NCI-H2227 treated with DMSO at 0.1 percent for 48 hours (cell line): ENCODE data around the gene PLB1.
"Not testable (repeated sequence)": the region's sequence is repeated elsewhere in the genome, so short reads cannot be mapped to it uniquely, and the experiment has no call there.

Source experiments
- DNase-seq: peaks from one replicate; lab custom pipeline; 2025; lab: John Stamatoyannopoulos, UW

The PLB1 gene

GRCh38 chr2:28647682-28648081 lies 151.8 kb downstream of the PLB1 start:
- DNase-seq = no peak

DNA sequence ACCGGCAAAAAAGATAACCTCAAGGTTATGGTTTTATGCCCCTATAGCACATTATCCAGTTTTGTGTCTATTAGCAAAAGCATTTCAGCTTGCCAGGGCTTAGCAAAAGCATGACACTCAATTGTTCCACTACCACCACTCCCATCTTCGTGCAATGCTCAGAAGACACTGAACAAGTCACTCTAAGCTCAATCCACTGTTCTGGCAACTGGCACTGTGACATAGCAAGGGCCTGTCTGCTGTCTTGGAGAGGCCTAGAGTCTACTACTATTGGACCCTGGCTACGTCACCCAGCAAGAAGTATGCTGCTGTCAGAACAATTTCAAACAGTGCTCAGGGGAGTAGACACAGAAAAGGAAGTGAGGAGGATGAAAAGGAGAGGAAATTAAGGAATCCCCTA lies 152.3 kb downstream of the PLB1 start:
- no peak for DNase-seq

GRCh38 chr2:28648671-28649395 lies 153.0 kb downstream of the PLB1 start:
- no peak for DNase-seq

DNA sequence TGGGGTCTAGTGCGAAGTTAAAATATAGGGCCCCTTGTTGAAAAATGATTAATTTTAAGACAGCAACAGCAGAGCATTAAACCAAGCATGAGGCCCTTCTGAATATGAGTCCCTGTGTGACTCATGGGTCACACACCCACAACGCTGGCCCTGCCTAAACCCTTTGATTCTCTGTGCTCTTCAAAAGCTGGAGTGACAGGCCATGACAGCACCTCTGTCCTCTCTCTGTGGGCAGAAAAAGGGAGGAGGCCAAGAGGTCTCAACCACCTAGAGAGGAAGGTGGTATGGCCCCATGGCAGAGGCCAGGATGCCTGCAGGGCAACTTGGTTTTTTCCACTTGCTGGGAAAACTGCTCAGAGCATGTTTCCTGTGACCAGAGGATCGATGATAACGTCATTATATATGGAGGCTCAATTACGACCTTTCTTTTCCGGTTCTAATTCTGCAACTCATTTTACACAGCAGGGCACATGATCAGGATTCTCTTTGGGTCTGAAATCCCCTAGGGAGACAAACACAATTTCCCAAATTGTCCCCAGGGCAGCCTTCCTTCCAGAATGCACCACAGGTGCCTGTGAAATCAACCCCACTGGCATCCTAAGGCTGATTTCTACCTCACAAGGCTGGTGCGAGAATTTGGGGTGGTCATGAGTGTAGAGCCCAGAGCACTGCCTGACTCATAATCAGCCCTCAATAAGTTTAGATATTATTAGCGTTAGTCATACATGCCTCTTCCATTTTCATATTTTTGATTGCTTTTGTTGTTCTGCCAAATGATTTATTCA lies 153.8 kb downstream of the PLB1 start:
- no peak for DNase-seq

- no peak for DNase-seq
Measured at GRCh38 chr2:28650266-28650584, 154.4 kb downstream of the PLB1 start.

DNA sequence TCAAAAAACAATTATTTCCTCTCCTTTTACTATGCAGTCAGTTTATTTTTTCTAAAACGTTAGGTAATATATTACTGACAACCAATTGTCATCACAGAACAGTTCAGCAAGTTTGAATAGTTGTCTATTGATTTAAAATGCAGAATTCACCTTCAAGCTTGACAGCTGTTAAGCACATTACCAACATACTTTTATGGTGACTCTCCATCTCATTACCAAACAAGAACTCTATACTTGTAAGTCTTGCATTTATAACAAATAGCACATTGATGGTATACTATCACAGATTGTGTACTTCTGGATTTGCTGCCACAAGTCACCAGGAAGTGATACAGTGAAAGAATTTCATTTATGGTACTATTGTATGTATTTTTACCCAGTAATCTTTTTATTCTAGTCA lies 156.4 kb downstream of the PLB1 start:
- no peak for DNase-seq

DNA sequence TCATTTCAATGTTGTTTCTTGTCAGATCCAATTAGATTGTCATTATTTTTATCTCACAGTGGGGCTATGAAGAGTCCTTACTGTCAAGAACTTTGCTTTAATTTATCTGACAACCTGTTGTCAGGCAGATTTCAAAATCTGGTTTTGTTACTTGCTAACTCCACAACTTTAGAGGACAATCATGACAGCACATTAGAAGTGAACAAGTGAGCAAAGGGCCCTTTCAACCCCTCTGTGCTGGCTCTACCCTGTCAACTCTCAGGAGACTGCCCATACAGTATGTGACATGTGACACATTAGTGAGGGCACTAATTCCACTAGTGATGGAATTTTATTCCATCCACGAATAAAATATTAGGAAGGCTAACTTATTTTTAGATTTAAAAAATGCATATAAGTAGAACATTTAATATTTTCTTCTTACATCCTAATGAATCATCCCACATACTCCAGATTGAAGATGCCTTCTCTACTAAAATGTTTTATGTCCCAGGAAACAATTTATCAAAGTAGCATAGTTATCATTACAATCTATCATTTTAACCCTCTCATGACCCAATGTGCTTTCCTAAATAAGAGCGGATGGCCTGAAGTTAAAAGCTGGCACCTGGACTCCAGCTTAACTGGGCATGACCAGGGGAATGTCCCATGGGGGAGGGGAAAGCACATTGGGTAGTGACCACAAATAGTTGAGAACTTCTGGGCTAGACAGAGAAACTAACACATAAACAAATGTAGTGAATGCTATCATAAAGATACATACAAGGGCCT lies 158.2 kb downstream of the PLB1 start:
- no peak for DNase-seq

DNA sequence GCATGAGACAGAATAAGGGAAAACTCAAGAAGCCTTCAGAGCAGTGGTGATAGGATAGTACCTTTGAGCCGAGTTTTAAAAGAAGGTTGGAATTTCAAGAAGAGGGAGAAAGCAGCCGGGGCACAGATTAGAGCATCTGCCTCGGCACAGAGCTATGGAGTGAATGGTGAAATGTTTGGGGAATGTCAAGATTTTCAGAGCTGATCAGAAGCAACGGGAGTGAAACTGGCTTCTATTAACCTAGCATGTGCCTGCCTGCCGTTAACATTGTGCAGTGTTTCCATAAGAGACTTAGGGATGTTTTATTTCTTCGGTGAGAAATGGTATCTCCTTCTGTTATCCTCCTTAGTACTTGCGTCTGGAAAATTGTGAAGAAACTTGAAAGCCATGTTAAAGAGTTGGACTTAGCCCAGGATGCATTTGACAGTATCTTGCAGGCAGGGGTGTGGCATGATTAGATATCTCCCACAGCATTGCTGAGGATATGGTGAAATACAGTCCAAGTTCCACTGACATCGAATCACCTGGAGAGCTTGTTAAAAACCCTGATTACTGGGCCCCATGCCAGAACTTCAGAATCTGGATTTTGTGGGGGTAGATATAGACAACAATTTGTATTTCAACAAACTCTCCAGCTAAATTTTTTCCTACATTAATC lies 158.9 kb downstream of the PLB1 start:
- DNase-seq = no peak

DNA sequence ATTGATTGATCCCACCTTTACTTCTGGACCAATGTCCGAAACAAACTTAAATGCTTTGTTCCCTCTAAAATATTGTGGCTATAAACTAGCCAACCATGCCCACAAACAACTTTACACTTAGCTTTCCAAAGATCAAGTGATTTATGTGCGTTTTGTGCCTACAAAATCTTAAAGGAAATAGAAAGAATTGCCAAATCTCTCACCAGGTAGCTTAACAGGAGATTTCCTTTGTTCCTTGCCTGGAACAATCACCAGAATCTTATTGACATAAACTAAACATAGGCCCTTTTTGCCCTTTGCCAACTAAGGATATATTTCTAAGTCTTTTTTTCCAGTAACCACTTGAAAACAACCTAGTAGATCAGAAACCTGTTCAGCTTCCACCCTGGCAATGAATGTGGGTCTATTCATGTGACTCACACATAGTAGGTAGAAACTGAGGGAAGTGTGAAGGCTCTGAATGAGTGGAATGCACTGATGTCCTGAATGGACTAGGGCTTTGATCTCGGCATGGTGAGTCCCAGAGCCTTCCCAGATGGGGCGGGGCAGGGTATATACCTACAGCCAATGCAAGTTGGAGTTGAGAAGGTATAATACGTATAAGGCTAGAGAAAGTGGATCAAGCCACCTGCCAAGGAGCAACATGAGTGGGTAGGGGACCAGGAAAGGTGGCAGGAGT lies 161.2 kb downstream of the PLB1 start:
- no peak for DNase-seq

- no peak for DNase-seq
Measured at GRCh38 chr2:28658369-28658768, 162.5 kb downstream of the PLB1 start.

GRCh38 chr2:28659127-28659526 lies 163.3 kb downstream of the PLB1 start:
- no peak for DNase-seq

DNA sequence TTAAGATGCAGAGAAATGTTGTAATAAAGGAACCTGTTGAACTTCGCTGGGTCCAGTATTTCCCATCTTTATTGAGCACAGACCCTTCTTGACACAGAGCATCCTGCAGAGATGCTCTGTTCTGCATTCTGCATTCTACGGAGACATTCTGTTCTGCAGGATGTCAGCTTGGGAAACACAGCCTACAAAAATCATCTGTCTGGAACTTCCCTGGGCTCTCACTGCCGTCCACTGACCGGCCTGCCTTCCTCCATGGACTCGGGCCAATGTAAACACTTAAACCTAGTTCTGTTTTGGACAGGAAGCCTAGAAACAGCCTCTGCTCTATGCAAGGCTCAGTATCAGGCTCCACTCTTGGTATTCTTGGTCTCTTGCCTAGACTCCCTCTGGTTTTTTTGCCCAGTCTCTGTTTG lies 165.7 kb downstream of the PLB1 start:
- no peak for DNase-seq

GRCh38 chr2:28662044-28662443 lies 166.2 kb downstream of the PLB1 start:
- DNase-seq = no peak

DNA sequence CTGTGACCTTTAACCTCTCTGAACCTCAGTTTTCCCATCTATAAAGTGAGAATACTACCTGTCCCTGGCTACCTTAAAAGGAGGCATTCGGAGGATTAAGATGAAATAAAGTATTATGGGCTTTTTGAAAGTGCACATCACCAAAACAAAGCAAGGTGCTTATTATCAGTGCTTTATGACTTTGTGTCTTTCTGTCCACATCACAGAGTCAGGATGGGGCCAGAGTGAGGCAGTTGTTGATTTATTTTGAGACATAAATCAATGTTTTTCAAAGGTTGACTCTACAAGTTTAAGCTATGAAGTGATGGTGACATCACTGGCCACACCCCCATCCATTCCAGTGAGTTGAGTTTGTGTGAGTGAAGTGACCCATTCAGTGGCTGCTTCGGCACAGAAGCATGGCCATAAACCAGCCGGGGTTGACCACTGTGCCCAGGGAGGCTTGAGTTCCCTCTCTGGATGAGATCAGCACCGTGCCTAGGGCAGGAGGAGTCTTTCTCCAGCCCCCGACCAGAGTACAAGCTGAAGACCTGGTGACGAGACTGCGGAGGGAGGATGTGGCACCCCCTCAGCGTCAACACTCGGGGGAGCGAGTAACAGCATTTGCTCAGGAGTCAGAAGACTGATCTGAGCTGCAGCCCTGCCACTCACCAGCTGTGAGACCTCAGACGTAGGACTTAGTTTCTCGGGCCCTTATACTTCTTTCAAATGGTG lies 166.8 kb downstream of the PLB1 start:
- no peak for DNase-seq

DNA sequence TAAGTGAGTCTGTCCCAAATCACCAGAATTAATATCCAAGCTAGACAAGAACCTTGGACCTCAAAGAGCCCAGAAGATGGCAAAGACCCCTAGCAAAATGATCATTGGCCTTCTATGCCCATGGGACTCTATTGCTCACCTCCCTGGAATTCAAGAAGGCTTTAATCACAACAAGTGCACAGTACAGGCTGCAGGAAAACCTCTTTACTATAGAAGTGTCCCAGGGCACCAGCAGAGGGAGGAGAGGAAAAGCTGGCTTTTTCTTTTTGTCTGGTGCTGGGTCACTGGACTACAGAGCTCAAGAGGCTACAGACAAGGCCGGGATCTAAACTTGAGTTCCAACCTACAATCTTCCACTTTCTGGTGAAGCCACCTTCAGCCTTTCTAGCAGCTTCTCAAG lies 167.5 kb downstream of the PLB1 start:
- no peak for DNase-seq

DNA sequence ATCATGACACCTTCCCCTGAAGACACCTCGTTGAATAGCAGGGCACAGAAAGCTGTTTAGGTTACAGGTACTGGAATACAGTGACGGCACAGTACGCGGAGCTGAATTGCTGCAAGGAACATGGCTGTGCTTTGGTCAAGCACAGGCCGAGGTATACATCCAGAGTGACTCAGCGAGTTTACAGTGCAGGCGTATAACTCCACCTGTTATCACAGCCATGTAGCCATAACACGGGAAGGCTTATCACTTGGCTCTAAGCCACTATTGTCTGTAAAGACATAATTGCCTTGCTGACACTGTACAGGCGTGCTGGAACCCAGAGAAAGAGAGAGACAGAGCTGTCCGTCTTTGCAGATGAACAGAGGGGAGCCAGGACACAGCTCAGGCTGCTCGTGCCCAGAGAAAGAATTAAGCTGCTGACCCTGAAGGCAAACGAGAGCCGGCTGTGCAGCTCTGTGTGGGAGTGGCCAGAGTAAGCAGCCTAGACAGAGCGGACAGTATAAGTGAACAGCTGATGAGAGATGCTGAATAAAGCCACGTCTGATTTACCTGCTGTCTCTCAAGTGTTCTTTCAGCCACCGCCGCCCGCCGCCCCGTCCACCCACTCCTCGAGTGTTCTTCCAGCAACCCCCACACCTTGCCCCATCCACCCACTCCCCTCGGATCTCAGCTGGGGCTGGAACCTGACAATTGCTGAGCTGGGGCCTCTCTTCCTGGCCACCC lies 168.4 kb downstream of the PLB1 start:
- DNase-seq = peak; percentile 67

GRCh38 chr2:28665041-28665704 lies 169.3 kb downstream of the PLB1 start:
- peak; percentile 62 for DNase-seq

DNA sequence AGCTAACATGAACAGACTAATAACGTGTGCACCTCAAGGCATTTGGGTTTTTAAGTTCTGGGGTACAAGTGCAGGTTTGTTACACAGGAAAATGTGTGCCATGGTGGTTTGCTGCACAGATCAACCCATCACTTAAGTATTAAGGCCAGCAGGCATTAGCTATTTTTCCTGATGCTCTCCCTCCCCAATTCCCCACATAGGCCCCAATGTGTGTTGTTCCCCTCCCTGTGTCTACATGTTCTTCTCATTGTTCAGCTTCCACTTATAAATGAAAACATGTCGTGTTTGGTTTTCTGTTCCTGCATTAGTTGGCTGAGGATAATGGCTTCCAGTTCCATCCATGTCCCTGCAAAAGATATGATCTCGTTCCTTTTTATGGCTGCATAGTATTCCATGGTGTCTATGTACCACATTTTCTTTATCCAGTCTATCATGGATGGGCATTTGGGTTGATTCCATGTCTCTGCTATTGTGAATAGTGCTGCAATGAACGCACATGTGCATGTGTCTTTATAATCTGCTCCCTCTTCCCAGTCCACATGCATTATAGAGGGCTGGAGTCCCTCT lies 170.0 kb downstream of the PLB1 start:
- DNase-seq = not testable (repeated sequence)

DNA sequence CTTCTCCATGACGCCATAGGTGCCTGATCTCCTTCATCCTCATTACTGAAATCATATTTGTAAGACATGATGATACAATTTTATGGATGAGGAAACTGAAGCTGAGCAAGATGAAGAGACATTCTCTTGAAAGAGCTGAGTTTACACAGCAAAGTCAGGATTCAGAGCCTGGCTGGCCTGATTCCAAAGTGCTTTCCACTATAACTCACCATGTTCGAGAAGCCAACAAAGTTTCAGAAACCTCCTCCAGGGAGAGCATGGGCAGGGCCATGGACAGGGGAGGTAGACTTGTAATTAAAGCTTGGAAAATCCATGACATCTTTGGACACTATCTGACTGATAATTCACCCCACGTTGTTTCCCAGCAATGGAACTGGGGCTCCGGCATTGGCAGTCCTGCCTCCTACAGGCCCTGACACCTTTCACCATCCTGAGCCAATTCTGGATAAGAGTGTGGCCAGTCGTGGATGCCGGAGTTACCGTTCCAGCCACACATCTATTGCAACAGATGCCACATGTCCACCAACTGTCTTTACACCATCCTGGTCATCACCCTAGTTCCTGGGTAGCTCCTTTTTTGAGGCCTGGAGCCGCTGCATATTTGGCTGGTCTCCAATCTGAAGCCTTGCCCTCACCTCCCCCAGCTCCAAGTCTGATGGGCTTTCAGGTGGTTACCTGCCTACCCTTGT lies 170.8 kb downstream of the PLB1 start:
- DNase-seq = no peak
